Middle frontal gyrus (tissue), 1 donor: ENCODE data around the gene YWHAB.
"Not testable (repeated sequence)": the region's sequence is repeated elsewhere in the genome, so short reads cannot be mapped to it uniquely, and the experiment has no call there.

Experiments
- DNase-seq: peaks from one replicate; pipeline ENCODE4 v3.0.0-alpha.2; 2015; ENCODE audit warnings: low spot score; ENCODE audit errors: extremely low spot score

Gene YWHAB

DNA sequence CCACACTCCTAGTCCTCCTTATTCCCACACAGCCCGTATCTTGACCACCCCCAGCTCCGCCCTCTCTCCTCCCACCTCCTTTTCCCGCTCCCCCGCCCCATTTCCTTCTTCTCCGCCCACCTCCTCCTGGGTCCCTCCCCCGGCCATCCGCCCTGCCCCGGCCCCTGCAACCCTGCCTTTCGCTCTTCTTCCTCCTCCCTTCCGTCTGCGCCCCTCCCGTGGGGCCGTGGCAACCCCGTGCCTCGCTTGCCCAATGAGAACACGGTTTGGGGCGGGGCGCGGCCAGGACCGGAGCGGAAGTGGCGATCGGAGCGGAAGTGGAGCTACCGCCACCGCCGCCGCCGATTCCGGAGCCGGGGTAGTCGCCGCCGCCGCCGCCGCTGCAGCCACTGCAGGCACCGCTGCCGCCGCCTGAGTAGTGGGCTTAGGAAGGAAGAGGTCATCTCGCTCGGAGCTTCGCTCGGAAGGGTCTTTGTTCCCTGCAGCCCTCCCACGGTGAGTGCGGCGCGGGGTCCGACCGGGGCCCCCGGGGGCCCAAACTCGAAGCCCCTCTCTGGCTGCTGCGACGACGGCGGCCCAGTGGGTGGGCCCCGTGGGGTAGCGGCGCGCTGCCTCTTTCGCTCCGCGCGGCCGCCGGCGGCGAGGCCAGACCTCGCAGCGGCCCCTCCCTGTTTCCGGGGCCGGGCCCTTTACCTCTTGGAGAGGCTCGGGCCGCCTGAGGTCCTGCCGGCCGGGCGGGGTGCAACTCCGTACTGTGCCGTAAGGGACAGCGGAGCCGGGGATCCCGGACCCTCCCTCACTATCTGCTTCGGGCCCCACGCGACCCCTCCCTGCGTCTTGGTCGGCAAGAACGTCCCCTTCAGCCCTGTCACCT is at the start of gene YWHAB:
Gene YWHAB (plus strand): TSS at position 314 of the 874 bp plus-strand sequence. CDS start 15,829 bp downstream, outside the sequence.
- peak; percentile 95 for DNase-seq

DNA sequence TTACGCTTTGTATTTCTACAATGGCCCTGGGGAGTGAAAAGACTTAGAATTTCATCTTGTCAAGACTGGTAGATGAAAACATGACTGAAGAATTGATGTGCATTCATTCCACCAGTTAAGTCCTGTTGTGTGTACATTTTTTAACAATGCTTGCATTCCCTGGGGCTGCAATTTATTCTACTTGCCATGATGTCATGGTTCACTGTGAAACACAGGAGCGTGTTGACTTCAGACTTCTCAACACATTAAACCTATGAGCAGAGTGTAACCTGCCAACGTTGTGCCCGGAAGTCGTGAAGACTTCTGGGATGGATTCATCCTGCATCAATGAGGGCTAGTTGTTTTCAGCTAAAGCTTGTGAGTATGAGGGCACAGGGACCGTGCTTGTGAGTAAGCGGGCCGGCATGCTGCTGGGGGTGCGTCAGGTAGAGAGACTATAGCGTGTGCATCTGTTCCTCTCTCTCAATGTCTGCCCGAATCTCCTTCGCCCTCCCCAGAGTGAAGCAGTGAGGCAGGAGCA is 48.8 kb upstream of the YWHAB start:
- no peak for DNase-seq

DNA sequence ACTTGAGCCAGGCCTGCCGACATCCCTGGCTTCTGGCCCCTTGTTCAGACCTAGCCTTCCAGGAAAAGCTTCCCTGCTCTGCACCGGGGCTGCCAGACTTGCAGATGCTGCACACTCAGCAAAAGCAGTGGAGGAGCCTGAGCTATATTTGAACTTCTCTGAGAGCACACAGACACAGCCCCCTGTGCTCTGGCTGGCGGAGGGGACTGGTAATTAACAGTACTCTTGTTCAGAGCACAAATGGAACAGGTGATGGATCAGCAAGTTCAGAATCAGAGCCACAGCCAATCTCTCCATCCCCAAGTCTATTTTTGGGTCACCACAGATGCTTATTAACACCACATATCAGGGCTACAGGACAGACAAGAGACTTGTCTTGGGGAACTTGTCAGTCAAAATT is 47.6 kb upstream of the YWHAB start:
- no peak for DNase-seq

DNA sequence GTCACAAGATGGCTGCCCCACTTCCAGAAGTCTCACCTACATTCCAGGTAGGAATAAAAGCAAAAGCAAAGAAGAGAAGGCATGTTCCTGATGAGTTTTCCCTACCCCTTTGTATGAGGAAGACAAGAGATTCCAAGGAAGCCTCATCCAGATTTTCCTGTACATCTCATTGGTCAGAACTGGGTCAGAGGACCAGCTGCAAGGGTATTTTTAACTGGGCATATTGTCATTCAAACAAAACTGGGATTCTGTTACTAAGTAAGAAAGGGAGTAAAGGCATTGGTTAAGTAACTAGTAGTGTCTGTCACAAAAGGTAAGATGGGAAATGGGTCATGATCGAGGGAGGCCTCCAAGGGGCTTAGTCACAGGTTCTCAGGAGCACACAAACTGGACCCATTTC is 47.0 kb upstream of the YWHAB start:
- no peak for DNase-seq

DNA sequence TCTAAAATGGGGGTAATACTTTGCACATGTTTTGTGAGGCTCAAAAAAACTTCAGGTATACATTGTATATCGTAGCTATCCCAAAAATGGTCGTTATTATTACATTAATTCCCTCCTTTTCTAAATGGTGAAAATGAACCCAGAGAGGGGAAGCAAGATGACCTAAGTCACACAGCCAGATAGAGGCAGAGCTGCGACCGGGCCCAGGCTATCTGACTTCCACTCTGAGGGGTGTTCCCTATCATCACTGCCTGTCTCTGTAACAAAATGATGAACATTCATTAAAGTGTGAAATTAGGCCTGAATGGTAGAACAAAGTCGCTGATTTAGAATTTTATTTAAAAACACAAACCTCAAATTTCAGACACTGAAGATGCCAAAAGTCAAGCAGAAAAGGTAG is 46.0 kb upstream of the YWHAB start:
- no peak for DNase-seq

DNA sequence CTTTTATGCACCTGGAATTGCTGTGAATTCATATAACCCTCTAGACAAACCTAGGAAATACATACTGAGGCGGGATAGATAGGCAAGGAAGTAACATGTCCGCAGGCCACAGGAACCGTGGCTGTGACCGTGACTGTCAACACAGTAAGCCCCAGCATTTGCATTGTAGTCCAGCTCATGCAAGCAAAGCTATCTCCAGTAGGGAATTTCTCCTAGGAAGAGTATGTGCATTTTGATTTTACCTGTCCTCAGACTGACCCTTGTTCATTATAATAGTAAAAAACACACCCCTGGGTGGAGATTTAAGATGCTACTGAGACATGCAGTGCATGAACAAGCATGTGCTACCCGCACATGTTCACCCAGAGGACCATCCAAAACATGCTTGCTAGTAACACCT is 44.7 kb upstream of the YWHAB start:
- no peak for DNase-seq

DNA sequence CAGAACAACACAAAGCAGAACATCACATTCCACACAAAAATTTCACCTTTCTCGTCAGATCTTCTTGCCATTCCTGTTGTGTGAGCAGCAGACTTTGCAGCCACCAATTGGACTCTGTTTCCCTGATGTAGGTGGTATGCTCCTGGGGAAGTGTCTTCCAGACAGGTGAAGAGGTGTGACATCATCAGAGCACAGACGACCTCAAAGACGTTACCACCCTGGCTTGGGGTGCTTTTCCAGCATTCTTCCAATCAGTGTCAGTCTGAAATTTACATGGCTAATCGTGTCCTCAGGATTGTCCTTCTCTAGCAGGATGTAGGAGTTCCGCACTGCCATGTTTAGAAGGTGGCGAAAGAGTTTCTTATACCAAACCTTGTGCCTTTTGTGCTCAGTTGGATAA is 43.5 kb upstream of the YWHAB start:
- DNase-seq: no peak

DNA sequence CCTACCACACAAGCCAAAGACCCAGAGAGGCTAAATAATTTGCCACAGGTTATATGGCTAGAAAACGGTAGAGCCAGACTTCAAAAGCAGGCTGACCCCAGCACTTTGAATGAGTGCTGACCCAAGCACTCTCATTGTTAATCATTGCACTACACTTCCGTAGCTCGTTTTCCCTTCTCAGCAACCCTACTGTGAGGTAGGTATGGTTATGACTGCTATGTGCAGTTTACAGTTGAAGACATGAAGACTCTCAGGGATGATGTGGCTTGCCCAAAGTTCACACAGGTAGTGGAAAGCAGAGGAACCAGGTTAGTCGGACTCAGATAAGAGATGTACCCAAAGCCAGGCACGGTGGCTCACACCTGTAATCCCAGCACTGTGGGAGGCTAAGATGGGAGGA is 41.6 kb upstream of the YWHAB start:
- no peak for DNase-seq

DNA sequence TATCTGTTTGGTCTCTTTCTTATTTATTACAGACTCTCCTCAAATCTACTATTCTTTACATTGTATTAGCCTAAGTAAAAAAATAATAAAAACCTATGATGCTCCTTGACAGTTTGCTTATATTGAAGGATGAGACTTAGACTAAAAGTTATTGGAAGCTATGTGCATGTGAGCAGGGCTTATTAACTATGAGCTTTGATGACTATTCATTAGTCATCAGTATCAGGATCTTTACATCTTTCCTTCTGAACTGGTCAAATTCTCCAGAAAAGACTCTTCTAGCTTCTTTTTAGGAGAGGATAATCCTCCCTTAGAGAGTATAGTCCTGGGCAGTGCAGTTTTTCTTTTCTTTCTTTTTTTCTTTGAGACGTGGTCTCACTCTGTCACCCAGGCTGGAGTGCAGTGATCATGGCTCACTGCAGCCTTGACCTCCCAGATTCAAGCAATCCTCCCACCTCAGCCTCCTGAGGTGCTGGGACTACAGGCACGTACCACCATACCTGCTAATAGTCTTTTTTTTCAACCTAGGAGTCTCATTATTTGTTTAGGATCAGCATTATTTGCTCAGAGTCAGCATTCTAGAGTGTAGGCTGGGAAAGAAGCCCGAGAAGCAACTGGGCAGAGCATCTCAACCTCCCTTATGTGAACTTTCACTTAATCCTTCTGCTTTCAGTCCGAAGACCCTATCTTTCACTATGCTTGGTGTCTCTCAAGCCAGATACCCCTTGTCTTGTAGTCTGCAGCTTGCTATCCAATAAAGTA is 37.1 kb upstream of the YWHAB start:
- no peak for DNase-seq

DNA sequence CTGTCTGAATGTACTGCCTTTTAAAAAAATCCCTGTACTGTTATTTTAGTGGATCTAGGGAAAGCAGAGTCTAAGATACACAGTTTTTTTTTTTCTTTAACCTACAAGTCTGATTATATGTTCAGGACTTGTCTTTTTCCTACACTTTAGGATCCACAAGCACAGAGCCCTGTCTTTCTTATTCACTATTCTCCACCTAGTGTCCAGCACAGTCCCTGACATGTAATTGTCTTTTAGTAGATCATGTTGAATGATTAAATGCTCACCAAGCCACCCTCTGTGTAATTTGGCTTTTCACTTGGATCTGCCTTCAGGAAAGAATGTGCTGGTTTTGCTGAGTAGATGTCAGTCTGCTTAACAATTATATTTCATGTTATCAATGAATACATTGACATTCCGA is 35.8 kb upstream of the YWHAB start:
- DNase-seq: no peak

DNA sequence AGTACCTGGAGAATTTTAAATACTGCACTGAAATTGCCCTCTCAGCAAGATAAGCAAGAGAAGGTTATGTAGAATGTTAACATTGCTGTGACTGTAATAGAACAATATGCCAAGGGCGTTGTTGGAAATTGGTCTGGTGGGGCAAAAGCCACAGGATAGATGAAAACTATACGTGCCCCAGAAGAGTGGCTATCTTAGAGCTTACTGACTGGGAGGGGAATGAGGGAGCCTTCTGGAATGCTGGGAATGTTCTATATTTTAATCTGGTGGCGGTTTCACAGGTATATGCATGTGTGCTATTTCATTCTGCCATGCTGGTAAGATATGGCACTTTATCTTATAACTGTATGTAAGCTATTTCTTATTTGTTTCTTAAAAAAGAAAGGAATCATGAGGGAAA is 35.2 kb upstream of the YWHAB start:
- DNase-seq: no peak

DNA sequence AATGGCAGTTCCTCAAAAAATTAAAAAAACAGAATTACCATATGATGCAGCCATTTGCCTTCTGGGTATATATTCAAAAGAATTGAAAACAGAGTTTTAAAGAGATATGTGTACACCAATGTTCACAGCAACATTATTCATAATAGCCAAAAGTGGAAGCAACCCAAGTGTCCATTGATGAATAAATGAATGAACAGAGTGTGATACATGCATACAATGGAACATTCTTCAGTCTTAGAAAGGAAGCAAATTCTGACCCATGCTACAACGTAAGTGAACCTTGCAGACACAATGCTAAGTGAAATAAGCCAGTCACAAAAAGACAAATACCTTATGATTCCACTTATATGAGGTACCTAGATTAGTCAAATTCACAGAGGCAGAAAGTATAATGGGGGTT is 34.7 kb upstream of the YWHAB start:
- no peak for DNase-seq

DNA sequence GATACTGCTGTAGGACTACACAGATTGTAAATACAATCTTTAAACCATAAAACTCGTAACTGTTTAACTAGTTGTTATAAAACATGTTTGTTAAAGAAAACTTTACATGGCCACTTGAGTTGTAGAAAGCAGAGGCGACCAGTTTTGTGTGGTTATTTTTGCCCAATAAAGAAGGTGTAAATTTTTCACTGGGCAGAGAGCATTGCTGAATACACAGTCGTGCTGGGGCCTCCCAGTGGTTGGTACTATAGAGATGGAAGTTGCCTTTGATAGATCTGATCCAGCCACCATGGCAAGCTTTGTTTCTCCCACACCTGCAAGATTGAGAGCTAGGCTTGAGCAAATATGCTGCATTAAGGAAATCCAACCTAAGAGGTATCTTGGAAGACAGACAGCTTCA is 34.0 kb upstream of the YWHAB start:
- DNase-seq: no peak

DNA sequence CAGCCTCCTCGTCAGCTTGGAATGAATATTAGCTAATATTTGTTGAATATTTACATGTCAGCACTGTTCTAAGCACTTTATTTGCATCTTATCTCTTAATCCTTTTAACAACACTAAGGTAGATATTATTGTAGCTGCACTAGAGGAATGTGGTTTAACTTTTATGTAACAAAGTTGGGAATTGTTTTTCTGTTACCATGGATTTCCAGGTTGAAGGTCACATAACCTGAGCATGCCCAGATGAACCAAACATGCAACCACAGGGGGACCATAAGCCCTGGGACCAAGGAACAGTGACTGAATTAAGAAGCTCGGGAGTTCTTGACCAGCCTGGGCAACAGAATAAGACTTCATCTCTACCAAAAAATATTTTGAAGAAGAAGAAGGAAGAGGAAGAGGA is 29.1 kb upstream of the YWHAB start:
- no peak for DNase-seq

DNA sequence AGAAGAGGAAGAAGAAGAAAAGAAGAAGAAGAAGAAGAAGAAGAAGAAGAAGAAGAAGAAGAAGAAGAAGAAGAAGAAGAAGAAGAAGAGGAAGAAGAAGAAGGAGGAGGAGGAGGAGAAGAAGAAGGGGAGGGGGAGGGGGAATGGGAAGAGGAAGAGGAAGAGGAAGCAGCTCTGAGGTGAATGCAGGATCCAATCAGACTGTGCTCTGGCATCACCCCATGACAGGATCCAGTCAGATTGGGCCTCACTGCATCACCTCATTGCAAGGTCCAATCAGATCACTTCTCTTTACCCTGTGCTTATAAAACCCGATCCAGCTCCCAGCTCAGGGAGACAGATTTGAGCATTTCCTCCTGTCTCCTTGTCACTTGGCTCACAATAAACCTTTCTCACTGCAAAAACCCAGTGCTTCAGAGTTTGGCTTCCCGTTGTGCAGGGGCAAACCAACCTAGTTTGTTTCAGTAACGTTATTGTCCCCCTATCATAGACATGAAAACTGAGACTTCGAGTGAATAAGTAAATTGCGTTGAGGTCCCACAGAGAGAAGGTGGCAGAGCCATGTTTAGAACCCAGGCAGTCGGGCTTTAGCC is 28.6 kb upstream of the YWHAB start:
- no peak for DNase-seq

DNA sequence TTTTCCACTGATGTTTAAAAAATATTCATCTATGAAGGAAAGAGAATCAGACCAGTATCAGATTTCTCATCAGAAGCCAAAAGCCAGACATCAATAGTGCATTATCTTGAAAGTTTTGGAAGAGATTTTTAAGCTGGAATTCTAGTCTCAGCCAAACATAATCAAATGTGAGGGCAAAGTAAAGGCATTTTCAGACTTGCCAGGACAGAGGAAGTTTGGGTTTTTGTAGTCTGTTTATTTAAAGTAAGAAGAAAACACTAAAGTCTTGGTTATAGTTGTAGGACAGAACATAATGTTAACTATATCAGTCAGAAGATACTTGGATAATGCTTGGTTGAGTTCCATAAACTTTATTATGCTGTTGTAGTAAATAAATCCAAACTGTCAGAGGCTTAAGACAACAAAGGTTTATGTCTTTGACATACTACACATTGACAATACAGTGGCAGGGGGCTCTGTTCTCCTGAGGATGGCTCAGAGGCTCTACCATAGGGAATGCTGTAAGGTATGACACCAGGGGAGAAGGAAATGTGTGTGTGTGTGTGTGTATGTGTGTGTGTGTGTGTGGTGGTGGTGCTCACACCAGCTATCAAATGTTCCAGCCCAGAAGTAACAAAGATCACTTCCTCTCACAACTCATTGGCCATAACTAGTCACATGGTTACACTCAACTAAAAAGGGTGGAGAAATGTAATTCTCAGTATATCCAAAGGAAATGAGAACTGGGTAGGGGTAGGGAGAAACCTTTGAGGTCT is 26.7 kb upstream of the YWHAB start:
- DNase-seq: no peak

DNA sequence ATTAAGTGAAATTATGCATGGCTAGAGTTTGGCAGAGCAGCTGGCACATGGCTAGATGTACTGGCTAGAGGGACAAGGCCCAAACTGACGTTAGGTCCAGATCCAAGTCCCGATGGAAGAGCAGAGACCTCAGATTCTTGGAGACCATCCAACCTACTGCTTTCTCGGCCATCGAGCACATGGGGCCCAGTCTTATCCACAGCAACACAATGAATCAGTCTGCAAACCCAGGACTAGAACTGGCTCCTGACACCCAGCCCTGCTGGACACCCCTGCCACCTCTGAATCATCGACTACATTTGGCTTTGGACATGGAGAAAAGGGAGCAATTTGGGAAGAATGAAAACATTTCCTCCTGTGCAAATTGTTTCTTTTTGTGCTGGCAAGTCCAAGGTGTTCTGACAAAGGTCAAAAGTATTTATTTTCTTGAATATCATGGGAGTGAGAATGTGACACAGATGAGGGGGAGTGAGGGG is 23.9 kb upstream of the YWHAB start:
- no peak for DNase-seq

DNA sequence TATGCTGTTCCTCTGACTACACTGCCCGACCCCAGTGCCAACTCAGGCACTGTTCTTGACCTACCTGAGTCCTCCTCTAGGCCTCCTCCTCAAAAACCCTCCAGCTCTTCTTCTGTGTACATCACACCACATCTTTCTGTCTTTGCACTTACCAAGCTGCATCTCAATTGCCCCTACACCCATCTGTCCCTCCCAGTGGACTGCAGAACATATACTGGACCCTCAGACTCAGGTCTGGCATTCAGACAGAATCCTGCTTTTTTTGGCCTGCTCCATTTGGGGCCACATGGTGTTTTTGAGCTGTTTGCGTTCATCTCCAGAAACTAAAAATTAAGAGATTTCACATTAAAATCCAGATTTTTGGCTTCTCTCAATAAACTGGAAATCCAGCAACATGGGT is 23.2 kb upstream of the YWHAB start:
- no peak for DNase-seq

DNA sequence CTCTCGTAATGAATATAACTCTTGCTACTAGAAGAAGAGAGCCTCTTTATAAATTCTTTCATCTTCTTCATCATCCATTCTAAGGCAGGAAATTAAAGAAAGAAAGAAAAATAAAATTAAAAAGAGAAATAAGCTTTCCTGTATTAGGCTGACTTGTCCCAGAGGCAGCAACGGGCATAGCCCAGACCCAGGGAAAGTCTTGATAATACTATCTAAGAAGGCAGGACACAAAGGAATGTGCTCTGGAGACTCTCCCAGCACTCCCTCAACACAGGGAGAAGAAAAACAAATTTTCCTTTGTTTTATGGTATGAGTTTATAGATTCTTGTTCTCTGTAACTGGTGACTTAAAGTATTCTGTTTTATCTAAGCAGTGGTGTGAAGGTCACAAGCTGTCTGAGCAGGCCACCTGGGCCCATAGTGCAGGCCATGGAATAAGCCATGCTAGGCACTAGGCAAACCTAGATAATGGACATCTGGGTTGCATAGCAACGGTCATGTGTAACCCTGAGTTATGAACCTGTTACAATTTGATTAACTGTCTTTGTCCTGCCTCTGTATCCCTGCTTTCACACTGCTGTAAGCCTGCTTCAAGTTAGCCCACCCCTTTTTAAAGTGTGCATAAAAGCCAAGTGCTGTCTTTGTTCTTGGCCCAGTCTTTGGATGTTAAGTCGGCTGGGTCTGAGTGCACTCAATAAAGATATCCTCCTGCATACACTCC is 22.0 kb upstream of the YWHAB start:
- DNase-seq: not testable (repeated sequence)

DNA sequence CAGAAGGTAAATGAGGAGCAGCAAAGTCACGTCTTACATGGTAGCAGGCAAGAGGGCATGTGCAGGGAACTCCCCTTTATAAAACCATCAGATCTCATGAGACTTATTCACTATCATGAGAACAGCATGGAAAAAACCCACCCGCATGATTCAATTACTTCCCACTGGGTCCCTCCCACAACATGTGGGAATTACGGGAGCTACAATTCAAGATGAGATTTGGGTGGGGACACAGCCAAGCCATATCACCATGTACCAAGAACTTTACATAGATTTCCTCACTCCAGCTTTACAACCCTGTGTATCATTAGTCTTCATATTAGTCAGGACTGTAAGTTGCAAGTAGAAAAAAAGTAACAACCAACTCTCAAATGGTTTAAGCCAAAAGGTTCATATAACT is 21.0 kb upstream of the YWHAB start:
- not testable (repeated sequence) for DNase-seq
